ENCODE results near the gene FTHL17. TPM values are rescaled to one million over a fixed set of nuclear protein-coding genes. Genes with fewer than 3 reads are reported as not detected.
A peak's percentile ranks its signal among the peaks of the same experiment; 100 is the strongest.

Gene FTHL17
- total RNA-seq, 4 donors from 2014 or later = not detected

GRCh38 chrX:31053621-31054020, 18.2 kb downstream of the FTHL17 start:
- WGBS, 2 donors = 67 to 84% methylated on average over 3 of the region's 3 CpGs
- no peaks in the 10 kb centered on the region for H3K9me3 ChIP-seq
- TF ChIP-seq CTCF (IDR thresholded peaks at IDR 0.05) (no peak), POLR2A (IDR thresholded peaks at IDR 0.05) (no peak)
- no peaks in the 10 kb centered on the region for H3K27me3 ChIP-seq
- no peaks in the 10 kb centered on the region for H3K4me1 ChIP-seq
- no peak for DNase-seq
- intact Hi-C loops (cut with DNase I) = no loop called here
- H3K36me3 ChIP-seq = no peaks in the 10 kb centered on the region
- no peak overlapping the region for H3K4me3 ChIP-seq
- H3K27ac ChIP-seq = no peak overlapping the region

- no peak overlapping the region for H3K4me3 ChIP-seq
These were observed 32.5 kb downstream of the FTHL17 start for GRCh38 chrX:31039327-31039711.

GRCh38 chrX:31038575-31039326, 33.1 kb downstream of the FTHL17 start:
- H3K9me3 ChIP-seq = no peaks in the 10 kb centered on the region
- no peak overlapping the region for H3K4me3 ChIP-seq
- TF ChIP-seq CTCF (IDR thresholded peaks at IDR 0.05) (peak; percentile 15 to 58 (median 36)), POLR2A (IDR thresholded peaks at IDR 0.05) (no peak)
- no peak overlapping the region for H3K27ac ChIP-seq
- H3K27me3 ChIP-seq = no peaks in the 10 kb centered on the region
- H3K36me3 ChIP-seq = no peaks in the 10 kb centered on the region
- intact Hi-C loops (cut with DNase I) = no loop called here
- 21 to 29% methylated on average over 6 of the region's 6 CpGs for WGBS, 2 donors
- H3K4me1 ChIP-seq = no peaks in the 10 kb centered on the region
- DNase-seq = no peak

More at GRCh38 chrX:31039327-31039711, 32.5 kb downstream of the FTHL17 start:
- Histone ChIP-seq H3K4me1 (no peaks in the 10 kb centered on the region), H3K27ac (no peak overlapping the region), H3K36me3 (no peaks in the 10 kb centered on the region), H3K27me3 (no peaks in the 10 kb centered on the region), H3K9me3 (no peaks in the 10 kb centered on the region)
- intact Hi-C loops (cut with DNase I) = no loop called here
- DNase-seq = no peak
- TF ChIP-seq POLR2A (IDR thresholded peaks at IDR 0.05) (no peak), CTCF (IDR thresholded peaks at IDR 0.05) (no peak)
- WGBS, 2 donors = 58 to 66% methylated on average over 3 of the region's 3 CpGs

GRCh38 chrX:31036895-31037294, 34.9 kb downstream of the FTHL17 start:
- intact Hi-C loops (cut with DNase I) = no loop called here
- TF ChIP-seq POLR2A (IDR thresholded peaks at IDR 0.05) (no peak), CTCF (IDR thresholded peaks at IDR 0.05) (peak in 5 of 6 experiments; percentile 31 to 51 (median 44))
- DNase-seq = no peak
- H3K4me3 ChIP-seq = no peak overlapping the region
- 48% methylated on average over 2 of the region's 3 CpGs; no CpG with 5 or more reads in 1 of the 2 donors for WGBS, 2 donors
- H3K9me3 ChIP-seq = no peaks in the 10 kb centered on the region
- H3K4me1 ChIP-seq = no peaks in the 10 kb centered on the region
- H3K36me3 ChIP-seq = no peaks in the 10 kb centered on the region
- no peaks in the 10 kb centered on the region for H3K27me3 ChIP-seq
- H3K27ac ChIP-seq = no peak overlapping the region

GRCh38 chrX:31027351-31027750, 44.5 kb downstream of the FTHL17 start:
- Histone ChIP-seq H3K9me3 (no peaks in the 10 kb centered on the region), H3K36me3 (no peaks in the 10 kb centered on the region), H3K27ac (no peak overlapping the region), H3K4me1 (no peaks in the 10 kb centered on the region), H3K27me3 (no peaks in the 10 kb centered on the region), H3K4me3 (no peak overlapping the region)
- intact Hi-C loops (cut with DNase I) = no loop called here
- DNase-seq = no peak
- TF ChIP-seq CTCF (IDR thresholded peaks at IDR 0.05) (no peak), POLR2A (IDR thresholded peaks at IDR 0.05) (no peak)
